Hepatic stellate cell (primary cell): Measurements from ENCODE around the gene SLA2.

Experiments
- DNase-seq: peaks from one replicate; pipeline ENCODE4 v3.0.0; 2011; ENCODE audit warnings: low spot score

SLA2 gene

DNA sequence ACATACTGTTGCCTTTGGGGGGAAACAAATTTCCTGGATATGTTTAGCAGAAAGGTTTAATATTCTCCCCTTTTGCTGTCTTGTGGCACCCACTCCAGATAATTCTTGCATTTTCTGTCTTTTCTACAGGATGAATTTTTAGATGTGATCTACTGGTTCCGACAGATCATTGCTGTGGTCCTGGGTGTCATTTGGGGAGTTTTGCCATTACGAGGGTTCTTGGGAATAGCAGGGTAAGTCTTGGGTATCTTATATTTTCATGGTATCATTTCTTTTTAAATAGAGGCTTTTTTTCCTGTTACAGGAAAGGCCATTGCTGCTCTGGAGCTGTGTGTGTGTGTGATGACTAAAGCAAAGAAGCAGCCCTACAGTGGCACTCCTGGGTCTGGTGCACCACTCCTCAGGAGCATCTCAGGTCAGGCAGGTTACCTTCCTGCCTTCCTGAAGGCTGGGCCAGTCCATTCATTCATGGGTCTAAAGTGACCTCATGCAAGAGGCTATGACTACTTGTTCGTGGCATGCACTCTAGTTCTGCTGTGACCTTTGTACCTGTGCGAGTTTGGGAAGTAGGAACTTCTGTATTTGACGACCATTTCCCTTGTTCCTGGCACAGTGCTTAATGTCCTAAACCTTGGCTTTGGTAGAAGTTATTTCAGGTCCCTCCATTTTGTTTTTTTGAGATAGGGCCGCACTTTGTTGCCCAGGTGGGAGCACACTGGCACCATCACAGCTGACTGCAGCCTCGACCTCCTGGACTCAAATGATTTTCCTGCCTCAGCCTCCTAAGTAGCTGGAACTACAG, 38.2 kb downstream of the SLA2 start:
- no peak for DNase-seq

DNA sequence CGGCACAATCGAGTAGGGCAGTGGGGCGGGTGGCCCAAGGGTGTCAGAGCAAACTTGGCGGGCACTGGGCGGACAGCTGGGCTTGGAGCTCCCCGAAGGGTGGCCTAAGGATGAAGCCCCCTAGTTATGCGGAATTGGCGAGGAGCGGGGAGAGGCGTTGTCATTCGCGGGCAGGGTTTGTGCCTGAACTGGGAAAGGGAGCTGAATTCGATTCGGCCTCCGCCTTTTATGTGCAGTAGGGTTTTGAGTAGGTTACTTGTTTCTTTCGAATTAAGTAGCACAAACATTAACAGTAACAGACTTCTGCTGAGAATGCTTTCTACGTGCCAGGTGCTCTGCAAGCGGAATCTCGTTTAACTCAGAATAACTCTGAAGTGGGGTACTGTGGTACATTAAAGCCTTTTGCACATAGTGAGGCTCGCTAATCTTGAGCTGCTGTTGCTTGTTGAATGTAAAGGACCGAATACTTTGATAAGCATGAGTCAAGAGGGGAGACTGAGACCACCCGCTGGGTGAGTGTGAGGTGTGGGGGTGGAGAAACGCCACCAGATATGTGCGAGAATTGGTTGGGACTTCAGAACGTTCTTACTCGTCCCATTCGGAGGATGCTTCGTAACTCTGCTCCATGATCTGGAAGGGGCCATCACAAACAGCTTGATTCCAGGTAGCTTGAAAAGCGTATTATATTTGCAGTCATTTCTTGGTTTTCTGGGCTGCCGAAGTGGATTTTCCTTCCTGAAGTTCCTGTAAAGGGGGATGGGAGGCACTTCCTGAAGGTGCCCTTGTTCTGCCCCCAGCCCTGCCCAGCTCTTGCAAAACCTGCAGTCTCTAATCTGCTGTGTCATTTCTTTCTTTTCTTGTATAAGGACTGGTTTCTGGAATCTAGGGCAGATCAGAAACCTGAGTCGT, 39.6 kb downstream of the SLA2 start:
- peak; percentile 38 for DNase-seq

- peak; percentile 95 for DNase-seq
Measured at GRCh38 chr20:36605399-36606157, 40.4 kb downstream of the SLA2 start, which contains the start of gene RAB5IF. Gene RAB5IF, plus strand, starts transcription at chr20:36605779. Its CDS starts 173 bp downstream, at chr20:36605952.

DNA sequence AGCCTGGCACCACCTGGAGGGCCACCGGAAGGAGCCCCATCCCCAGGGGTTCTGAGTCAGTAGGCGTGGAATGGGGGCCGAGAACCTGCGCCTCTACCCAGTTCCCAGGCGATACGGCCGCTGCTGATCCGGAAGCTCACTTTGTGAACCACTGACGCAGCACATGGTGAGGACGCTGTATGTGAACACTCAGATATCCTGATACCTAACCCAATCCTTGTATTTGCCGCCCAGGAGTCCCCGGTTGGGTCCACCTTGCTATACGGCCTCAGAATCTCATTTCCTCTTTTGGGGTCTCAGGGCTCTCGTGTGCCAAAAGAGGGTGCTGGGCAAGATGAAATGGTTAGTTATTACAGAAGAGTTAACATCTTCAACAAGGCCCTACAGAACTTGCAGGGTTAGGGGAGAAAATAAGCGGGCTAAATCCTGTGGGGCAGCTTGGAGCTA, 41.0 kb downstream of the SLA2 start:
- DNase-seq, result no peak

- DNase-seq, result no peak
Measured at GRCh38 chr20:36601540-36601939, 44.5 kb downstream of the SLA2 start.

DNA sequence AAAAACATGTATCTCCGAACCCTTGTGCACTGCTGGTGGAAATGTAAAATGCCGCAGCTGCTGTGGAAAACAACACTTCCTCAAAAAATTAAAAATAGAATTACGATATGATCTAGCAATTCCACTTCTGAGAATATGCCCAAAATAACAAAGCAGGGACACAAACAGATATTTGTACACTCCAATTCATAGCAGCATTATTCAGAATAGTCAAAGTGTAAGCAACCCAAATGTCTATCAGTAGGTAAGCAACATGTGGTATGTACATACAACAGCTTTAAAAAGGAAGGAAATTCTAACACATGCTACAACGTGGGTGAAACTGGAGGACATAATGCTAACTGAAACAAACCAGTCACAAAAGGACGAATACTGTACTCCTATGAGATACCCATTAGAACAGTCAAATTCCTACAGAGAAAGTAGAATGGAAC, 46.1 kb downstream of the SLA2 start:
- DNase-seq, result no peak

DNA sequence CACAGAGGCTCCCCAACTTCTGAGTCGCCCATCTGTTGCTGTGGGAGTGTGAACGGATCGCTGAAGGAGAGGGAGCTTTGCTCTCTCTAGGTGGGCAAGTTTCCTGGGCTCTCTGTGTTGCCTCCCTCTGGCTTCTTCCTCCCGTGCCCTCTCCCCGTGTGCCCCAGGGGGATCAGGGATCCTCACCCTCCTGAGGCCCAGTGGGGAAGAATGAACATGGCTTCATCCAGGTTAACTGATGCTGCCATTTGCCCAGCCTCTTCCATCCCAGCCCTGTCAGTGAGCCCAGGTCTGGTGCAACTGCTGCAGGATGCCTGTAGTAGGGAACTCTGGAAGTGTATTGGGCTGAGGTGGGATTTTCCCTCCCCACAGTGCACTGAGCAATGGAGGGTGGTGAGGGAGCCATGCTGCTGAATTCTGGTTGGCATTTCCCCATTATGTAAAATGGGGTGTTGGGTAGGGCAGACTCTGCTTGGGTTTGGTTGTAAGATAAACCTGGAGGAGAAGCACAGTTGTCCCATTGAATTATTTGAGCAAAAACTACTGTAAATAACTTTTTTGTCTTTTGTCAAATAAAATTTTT, 52.6 kb downstream of the SLA2 start:
- no peak for DNase-seq

GRCh38 chr20:36591854-36592641, 53.9 kb downstream of the SLA2 start:
- DNase-seq, result no peak

GRCh38 chr20:36591281-36591680, 54.7 kb downstream of the SLA2 start:
- no peak for DNase-seq

DNA sequence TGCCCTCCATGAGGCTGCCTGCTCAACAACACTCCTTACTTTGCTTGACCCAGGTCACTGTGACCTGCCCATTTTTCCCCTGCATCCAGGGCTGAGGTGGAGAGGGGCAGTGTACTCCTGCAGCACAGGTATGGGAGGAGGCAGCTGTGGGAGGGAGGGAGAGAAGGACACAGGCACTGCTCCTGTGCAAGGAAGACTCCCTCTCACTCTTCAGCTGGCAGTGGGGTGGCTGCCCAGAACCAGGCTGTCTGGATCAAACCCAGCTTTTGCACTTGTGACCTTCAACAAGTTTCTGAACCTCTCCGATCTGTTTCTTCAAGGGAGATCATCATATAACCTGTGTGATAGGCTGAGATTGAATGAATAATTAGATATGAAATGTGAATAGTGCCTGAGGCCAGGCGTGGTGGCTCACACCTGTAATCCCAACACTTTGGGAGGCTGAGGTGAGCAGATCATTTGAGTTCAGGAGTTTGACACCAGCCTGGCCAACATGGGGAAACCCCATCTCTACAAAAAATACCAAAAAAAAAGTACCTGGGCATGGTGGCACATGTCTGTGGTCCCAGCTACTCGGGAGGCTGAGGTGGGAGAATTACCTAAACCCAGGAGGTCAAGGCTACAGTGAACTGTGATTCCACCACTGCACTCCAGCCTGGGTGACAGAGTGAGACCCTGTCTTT, 58.5 kb downstream of the SLA2 start:
- DNase-seq, result no peak

GRCh38 chr20:36585410-36586125, 60.4 kb downstream of the SLA2 start:
- DNase-seq, result no peak

- no peak for DNase-seq
Measured at GRCh38 chr20:36584018-36584481, 61.9 kb downstream of the SLA2 start.

DNA sequence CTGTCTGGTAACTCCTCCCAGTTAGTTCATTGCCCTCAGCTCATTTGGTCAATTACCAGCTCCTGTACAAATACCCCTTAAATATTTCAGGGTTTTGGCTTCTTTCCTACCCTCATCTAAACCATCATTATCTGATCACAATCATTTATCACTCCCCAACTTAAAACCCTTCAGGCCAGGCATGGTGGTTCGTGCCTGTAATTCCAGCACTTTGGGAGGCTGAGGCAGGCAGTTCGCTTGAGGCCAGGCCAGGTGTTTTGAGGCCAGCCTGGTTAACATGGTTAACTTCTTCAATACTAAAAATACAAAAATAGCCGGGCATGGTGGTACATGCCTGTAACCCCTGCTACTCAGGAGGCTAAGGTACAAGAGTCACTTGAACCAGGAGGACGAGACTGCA, 63.2 kb downstream of the SLA2 start:
- no peak for DNase-seq

- no peak for DNase-seq
Measured at GRCh38 chr20:36582322-36582721, 63.7 kb downstream of the SLA2 start.

DNA sequence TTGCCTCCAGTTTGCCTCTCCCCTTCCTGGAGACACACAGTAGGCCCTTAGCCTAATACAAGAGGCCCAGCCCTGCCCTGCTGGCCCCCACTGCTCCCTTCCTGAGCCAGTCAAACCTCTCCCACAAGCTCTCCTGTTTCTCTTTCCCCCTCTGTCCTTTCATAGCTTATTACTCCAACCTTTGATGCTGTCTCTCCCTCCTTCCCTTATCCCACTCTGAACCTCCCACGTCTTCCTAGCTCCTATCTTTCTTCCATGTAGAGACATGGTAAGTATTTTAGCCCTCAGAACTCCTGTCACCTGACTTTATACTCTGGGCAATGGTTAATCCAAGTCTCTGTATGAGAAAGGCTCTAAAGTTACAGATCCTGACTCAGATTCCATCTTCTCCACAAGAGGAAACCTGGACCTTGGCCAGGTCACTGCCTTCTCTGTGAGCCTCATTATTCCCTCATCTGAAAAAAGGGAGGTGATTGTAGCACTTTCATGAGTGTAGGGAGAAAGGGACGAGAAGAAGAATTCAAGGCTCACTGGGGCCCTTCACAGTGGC, 65.9 kb downstream of the SLA2 start:
- no peak for DNase-seq

DNA sequence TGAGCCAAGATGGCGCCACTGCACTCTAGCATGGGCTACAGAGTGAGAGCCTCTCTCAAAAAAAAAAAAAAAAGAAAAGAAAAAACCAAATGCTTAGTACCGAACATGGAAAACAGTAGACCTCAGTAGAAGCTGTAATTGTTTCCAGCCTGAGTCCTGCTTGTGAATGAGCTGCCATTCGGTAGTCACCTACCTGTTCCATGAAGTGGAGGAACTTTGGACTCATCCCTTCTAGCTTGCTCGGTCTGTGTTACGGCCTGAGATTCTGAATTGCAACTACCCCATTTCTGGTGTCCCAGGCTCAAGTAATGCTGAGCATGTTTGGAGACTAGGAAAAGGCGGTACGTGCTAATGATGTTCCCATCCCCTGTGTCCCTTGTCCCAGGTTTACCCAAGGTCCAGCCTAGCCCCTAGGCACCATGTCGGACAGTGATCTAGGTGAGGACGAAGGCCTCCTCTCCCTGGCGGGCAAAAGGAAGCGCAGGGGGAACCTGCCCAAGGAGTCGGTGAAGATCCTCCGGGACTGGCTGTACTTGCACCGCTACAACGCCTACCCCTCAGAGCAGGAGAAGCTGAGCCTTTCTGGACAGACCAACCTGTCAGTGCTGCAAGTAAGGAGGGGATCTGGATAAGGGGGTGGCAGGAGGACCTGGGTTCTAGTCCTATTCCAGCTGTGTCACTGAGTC, 67.5 kb downstream of the SLA2 start:
- DNase-seq, result no peak

DNA sequence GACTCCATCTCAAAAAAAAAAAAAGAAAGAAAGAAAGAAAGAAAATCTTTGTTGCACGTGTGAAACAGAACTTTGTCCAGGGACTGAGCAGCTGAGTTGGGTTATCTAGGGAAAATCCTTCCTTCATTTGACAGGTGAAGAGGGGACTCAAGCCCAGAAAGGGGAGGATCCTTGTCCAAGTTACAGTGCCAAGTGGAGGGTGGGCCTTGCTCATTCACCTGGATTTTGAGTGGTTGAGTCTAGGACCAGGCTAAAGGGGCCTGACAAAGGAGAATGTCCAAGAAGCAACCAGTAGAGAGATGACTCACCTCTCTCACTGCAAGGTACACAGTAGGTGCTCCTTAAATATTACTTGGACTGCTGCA, 69.9 kb downstream of the SLA2 start:
- no peak for DNase-seq

GRCh38 chr20:36574366-36575135, 71.4 kb downstream of the SLA2 start:
- peak; percentile 75 for DNase-seq
